Neural crest cell (in vitro differentiated cells): ENCODE results near the gene STK24. TPM values are rescaled to one million over a fixed set of nuclear protein-coding genes. Genes with fewer than 3 reads are reported as not detected.

Experiments used
- DNase-seq: peaks from one replicate; pipeline ENCODE4 v3.0.0; 2021; ENCODE audit warnings: low read depth, mixed read lengths, low spot score
- H3K27ac Mint-ChIP-seq: one replicate; pipeline ENCODE4 v1.8.0; 2021; ENCODE audit warnings: mild to moderate bottlenecking, mixed read lengths; ENCODE audit not compliant: unreplicated experiment
- H3K27me3 Mint-ChIP-seq: 2 replicates; pipeline ENCODE4 v1.8.0; 2021; ENCODE audit warnings: low read depth, mild to moderate bottlenecking, mixed read lengths
- H3K36me3 Mint-ChIP-seq: 2 replicates; pipeline ENCODE4 v1.8.0; 2021; ENCODE audit warnings: low read depth, mild to moderate bottlenecking, mixed read lengths
- H3K4me1 Mint-ChIP-seq: 2 replicates; pipeline ENCODE4 v1.8.0; 2021; ENCODE audit warnings: mixed read lengths
- H3K4me3 Mint-ChIP-seq: one replicate; pipeline ENCODE4 v1.8.0; 2021; ENCODE audit warnings: mild to moderate bottlenecking, mixed read lengths
- H3K9me3 Mint-ChIP-seq: 2 replicates; pipeline ENCODE4 v1.8.0; 2021; ENCODE audit warnings: mixed read lengths
- total RNA-seq: library from RNA; stranded (reverse); gene quantifications from 2 replicates; pipeline ENCODE4 v1.2.1, GENCODE V29; 2021
- TF ChIP-seq, protein P1 (sequence below): fragments of 200-600 bp; sonication (generic); conservative IDR thresholded peaks from 2 replicates; pipeline ENCODE4 v1.5.0; 2021; ENCODE audit warnings: antibody characterized with exemption, mild to moderate bottlenecking

Gene STK24
- total RNA-seq, 1 donor from 2014 or later = 114 TPM

DNA sequence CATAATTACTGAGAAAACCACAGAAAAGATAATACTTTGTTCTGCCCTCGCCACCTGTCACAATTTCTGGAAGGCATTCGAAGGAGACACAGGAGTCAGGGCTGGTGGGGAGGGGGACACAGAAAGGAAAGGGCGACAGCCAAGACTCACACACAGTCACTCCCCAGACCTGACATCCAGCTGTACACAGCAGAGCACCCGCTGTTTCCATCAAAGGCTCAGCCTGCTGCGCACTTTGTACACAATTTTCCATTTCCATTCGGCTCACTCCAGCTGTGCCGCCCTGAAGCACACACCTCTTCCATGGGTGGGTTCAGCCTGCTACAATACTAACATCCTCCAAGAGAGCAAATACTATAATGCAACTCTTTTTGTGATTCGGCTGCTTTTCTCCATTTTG is 38.0 kb downstream of the STK24 start:
- DNase-seq = no peak
- no peak overlapping the region for H3K27ac Mint-ChIP-seq

DNA sequence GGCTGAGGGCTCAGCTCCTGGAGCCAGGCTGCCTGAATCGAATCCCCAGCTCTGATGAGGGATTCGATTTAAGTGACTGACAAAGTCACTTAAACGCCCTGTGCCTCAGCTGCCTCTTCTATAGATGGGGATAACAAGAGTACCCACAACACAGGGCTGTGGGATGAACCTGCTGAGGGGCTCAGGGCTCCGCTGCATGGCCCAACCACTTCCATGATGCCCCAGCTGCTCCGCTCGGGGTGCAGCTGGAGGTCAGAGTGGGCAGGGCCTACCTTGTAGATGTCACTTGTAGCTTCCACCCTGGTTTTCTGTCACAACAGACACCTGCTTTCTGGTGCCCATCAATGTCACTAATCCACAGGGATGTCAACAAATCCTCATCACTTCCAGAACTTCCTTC is 39.2 kb downstream of the STK24 start:
- Mint-ChIP-seq H3K9me3 (no peaks in the 10 kb centered on the region), H3K4me3 (no peak overlapping the region), H3K27ac (no peak overlapping the region), H3K36me3 (no peaks in the 10 kb centered on the region), H3K27me3 (no peaks in the 10 kb centered on the region), H3K4me1 (peaks cover 68% of the 10 kb centered on the region)
- TF ChIP-seq, protein P1, sequence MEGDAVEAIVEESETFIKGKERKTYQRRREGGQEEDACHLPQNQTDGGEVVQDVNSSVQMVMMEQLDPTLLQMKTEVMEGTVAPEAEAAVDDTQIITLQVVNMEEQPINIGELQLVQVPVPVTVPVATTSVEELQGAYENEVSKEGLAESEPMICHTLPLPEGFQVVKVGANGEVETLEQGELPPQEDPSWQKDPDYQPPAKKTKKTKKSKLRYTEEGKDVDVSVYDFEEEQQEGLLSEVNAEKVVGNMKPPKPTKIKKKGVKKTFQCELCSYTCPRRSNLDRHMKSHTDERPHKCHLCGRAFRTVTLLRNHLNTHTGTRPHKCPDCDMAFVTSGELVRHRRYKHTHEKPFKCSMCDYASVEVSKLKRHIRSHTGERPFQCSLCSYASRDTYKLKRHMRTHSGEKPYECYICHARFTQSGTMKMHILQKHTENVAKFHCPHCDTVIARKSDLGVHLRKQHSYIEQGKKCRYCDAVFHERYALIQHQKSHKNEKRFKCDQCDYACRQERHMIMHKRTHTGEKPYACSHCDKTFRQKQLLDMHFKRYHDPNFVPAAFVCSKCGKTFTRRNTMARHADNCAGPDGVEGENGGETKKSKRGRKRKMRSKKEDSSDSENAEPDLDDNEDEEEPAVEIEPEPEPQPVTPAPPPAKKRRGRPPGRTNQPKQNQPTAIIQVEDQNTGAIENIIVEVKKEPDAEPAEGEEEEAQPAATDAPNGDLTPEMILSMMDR = no peak
- no peak for DNase-seq

More for the DNA sequence above, 38.0 kb downstream of the STK24 start:
- H3K4me1 Mint-ChIP-seq = peaks cover 76% of the 10 kb centered on the region
- no peaks in the 10 kb centered on the region for H3K27me3 Mint-ChIP-seq
- H3K9me3 Mint-ChIP-seq = no peaks in the 10 kb centered on the region
- no peak overlapping the region for H3K4me3 Mint-ChIP-seq
- H3K36me3 Mint-ChIP-seq = no peaks in the 10 kb centered on the region
- TF ChIP-seq, protein P1 = no peak

DNA sequence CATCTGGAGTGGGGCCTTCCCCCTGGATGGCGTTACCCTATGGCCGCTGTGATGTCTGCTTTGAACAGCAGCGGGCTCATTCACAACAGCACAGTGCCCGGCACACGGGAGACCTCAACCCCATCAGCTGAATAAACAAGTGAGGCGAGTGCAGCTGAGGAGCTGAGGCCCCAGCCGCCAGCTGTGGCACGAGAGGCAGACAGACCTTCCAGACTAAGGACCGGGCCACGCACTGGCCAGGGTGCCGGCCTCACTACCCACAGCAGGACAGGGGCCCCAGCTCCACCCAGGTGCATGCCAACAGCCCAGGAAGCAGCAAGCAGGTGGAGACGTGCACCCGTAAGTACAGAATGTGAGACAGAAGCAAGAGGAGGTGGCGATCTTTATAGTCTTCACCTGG is 39.6 kb downstream of the STK24 start:
- H3K4me1 Mint-ChIP-seq = peaks cover 64% of the 10 kb centered on the region

DNA sequence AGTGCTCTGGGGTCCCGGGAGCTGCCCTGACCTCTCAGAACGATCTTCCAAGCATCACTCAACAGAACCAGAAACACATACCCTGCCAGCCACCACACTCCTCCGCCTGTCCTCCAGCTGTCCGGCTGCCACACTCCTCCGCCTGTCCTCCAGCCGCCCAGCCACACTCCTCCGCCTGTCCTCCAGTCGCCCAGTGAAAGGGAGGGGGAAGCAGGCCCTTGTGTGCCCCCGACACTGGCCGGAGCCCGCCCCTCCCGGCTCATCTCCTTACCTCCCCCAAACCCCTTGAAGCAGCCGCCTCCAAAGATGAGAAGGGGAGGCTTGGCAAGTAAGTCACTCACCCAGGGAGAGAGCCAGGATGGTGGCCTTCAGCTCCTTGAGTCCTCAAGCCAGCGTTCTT is 40.2 kb downstream of the STK24 start:
- Mint-ChIP-seq H3K4me1 (peaks cover 60% of the 10 kb centered on the region), H3K27ac (no peak overlapping the region), H3K9me3 (no peaks in the 10 kb centered on the region), H3K36me3 (no peaks in the 10 kb centered on the region), H3K27me3 (no peaks in the 10 kb centered on the region), H3K4me3 (no peak overlapping the region)
- TF ChIP-seq, protein P1 = no peak
- DNase-seq = no peak

More for the DNA sequence above, 39.6 kb downstream of the STK24 start:
- H3K27me3 Mint-ChIP-seq = no peaks in the 10 kb centered on the region
- DNase-seq = no peak
- TF ChIP-seq, protein P1 = no peak
- H3K4me3 Mint-ChIP-seq = no peak overlapping the region
- peak overlapping the region; percentile 88 for H3K27ac Mint-ChIP-seq
- no peaks in the 10 kb centered on the region for H3K36me3 Mint-ChIP-seq
- H3K9me3 Mint-ChIP-seq = no peaks in the 10 kb centered on the region

DNA sequence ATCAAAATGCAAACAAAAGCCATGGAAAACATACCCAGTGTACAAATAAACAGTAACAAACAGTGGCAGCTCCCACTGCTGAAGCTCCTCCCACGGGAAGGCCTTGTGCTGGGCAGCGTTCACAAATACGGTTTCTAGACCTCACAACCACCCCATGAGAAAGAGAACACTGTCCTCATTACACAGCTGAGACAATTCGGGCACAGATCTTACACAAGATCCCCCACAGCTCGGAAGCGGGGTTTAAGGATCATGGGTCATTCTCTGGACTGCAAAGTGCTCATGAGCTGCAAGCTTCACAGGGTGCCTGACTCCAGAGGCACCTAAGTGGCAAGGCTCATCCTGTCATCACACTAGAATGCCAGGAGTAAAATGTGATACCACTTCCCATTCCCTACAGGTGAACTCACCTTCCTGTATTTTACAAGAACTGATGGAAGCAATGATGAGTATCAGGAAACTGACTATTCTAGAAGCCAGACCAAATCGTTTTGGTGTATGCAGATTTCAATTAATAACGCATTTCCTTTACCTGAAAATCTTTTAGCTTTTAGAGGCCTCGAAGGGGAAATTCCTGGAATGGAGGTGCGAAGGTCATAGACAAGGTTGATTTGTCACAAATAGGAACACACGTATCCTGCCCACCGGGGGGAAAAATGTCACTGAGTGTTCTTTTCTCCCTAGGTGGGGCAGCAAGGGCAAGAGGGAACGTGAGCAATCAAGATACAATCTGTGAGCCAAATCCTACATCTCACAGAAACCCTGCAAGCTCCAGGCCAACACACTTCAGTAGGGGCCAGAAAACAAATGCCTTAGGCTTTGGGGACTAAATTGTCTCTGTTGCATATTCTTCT is 41.2 kb downstream of the STK24 start:
- Mint-ChIP-seq H3K9me3 (no peaks in the 10 kb centered on the region), H3K27ac (peak overlapping the region; percentile 60), H3K4me1 (peaks cover 61% of the 10 kb centered on the region), H3K27me3 (no peaks in the 10 kb centered on the region), H3K4me3 (no peak overlapping the region), H3K36me3 (no peaks in the 10 kb centered on the region)
- no peak for DNase-seq
- TF ChIP-seq, protein P1 = no peak
